ENCODE results near the gene C2CD4D. TPM values are rescaled to one million over a fixed set of nuclear protein-coding genes. Genes with fewer than 3 reads are reported as not detected.
"Not testable (repeated sequence)": the region's sequence is repeated elsewhere in the genome, so short reads cannot be mapped to it uniquely, and the experiment has no call there.

The C2CD4D gene
- total RNA-seq = 1 to 10 TPM in 2 of 4 donors, not detected in 2; 2.2 to 3.9 TPM

DNA sequence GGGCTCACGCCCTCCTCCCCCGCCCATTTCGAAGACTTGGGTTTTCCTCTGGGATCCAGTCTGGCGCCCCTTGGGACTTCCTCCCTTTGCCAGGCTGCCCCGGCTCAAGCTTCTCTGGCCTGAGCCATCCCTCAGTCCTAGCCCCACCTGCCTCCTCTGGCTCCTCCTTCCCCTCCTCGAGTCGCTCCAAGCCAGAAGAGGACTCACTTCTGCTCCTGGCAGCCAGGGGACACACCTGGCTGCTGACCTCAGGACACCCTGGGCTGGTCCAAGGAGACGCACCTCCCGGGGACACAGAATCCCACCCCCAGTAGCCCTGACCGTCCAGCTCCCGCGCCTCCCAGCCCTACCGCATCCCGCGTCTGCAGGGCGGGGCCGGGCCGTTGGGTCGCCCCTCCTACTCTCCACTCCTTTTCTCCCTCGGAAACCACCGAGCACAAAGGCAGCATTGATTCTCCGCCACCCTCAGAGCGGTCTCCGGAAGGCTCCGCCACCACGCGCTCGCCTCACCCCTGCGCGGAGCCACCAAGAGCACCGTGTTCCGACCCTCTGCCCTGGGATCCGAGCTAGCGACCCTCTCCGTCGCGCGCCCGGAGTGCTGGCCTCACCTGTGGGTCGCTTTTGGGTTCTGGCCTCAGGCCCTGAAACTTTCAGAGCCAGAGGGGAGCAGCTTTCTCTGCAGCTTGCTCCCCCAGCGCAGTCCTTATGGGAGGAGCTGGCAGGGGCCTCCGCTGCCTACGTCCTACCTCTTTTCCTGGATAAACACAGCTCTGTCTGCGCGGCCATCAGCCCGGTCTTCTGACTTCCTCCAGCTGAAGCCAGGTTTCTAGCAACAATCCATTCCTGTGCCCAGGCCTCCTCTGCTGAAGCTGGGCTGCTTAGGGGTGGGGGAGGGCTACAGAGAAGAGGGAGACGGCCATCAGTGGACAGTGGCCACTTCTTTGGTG lies at the start of gene C2CD4D:
Gene C2CD4D, minus strand, starts transcription at position 364 of the 947 bp plus-strand sequence. CDS start 831 bp downstream, outside the sequence.
- H3K27ac ChIP-seq = peak within 1 kb of the TSS; percentile 62 to 87 (median 76)
- peak in 1 of 2 donors; percentile 38 for DNase-seq (ENCODE audit: low spot score in 2 of 2)

DNA sequence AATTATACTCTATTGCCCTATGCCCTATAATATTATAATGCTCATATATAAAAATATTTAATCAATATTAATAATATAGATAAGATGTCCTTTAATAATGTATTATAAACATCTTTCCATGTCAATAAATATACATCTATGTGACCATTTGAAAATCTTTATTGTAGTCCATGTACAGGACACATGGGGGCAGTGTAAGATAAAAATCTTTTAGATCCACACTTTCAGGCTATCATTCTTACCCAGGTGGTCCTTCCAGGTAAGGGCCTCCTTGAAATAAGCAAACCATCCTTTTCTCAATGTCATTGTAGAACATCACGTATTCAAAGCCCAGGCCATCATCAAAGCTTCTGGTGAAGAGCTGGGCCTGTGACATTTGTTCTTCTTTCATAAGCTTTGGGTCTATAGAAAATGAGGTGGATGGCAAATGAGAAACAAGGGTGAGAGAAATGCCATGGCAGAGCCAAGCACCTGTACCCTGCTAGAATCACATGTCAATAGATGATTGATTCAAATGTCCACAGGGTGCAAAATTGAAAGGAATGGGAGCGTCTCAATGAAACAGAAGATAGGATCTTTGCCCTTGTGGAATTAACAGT lies 49.5 kb upstream of the C2CD4D start:
- peaks cover 0 to 84% (median 2%) of the 10 kb centered on the region in 3 donors for H3K36me3 ChIP-seq
- no peaks in the 10 kb centered on the region for H3K9me3 ChIP-seq
- H3K27ac ChIP-seq = no peak overlapping the region
- no peaks in the 10 kb centered on the region for H3K27me3 ChIP-seq
- no peak for DNase-seq (ENCODE audit: low spot score in 2 of 2)
- H3K4me1 ChIP-seq = no peaks in the 10 kb centered on the region
- H3K4me3 ChIP-seq = no peak overlapping the region
- WGBS, 2 donors = 87 to 97% methylated on average over 2 of the region's 2 CpGs
- TF ChIP-seq POLR2A (IDR thresholded peaks at IDR 0.05) (no peak), EP300 (IDR thresholded peaks at IDR 0.05) (no peak)
- TF ChIP-seq, protein P1, sequence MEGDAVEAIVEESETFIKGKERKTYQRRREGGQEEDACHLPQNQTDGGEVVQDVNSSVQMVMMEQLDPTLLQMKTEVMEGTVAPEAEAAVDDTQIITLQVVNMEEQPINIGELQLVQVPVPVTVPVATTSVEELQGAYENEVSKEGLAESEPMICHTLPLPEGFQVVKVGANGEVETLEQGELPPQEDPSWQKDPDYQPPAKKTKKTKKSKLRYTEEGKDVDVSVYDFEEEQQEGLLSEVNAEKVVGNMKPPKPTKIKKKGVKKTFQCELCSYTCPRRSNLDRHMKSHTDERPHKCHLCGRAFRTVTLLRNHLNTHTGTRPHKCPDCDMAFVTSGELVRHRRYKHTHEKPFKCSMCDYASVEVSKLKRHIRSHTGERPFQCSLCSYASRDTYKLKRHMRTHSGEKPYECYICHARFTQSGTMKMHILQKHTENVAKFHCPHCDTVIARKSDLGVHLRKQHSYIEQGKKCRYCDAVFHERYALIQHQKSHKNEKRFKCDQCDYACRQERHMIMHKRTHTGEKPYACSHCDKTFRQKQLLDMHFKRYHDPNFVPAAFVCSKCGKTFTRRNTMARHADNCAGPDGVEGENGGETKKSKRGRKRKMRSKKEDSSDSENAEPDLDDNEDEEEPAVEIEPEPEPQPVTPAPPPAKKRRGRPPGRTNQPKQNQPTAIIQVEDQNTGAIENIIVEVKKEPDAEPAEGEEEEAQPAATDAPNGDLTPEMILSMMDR (IDR thresholded peaks at IDR 0.05) = peak in 3 of 5 experiments; percentile 8 to 35 (median 26)

More for the DNA sequence above, at the start of gene C2CD4D:
- TF ChIP-seq, protein P1 (IDR thresholded peaks at IDR 0.05) = peak in 1 of 5 experiments; percentile 9
- peak in 1 of 2 donors; percentile 83 for TF ChIP-seq EP300 (IDR thresholded peaks at IDR 0.05)
- TF ChIP-seq POLR2A (IDR thresholded peaks at IDR 0.05) = peak in 1 of 2 donors; percentile 56
- peaks cover 0 to 29% of the 10 kb centered on the region in 2 donors for H3K27me3 ChIP-seq
- 5 to 11% methylated on average over 39 of the region's 47 CpGs for WGBS, 2 donors
- H3K9me3 ChIP-seq = no peaks in the 10 kb centered on the region
- peaks cover 0 to 33% (median 9%) of the 10 kb centered on the region in 4 donors for H3K4me1 ChIP-seq
- no peaks in the 10 kb centered on the region for H3K36me3 ChIP-seq
- peak within 1 kb of the TSS; percentile 28 to 59 (median 40) for H3K4me3 ChIP-seq

- Histone ChIP-seq H3K36me3 (peaks cover 0 to 66% (median 0%) of the 10 kb centered on the region in 3 donors), H3K4me3 (no peak overlapping the region), H3K9me3 (no peaks in the 10 kb centered on the region), H3K27ac (no peak overlapping the region), H3K27me3 (no peaks in the 10 kb centered on the region), H3K4me1 (no peaks in the 10 kb centered on the region)
- WGBS, 2 donors = 78 to 92% methylated on average over 1 of the region's 1 CpG
- TF ChIP-seq EP300 (IDR thresholded peaks at IDR 0.05) (no peak), POLR2A (IDR thresholded peaks at IDR 0.05) (no peak)
- TF ChIP-seq, protein P1 (IDR thresholded peaks at IDR 0.05) = no peak
- DNase-seq (ENCODE audit: low spot score in 2 of 2) = no peak
Measured at GRCh38 chr1:151887028-151887427, 47.4 kb upstream of the C2CD4D start.

- DNase-seq (ENCODE audit: low spot score in 2 of 2) = no peak
- TF ChIP-seq, protein P1 (IDR thresholded peaks at IDR 0.05) = no peak
- no peak for TF ChIP-seq EP300 (IDR thresholded peaks at IDR 0.05)
- TF ChIP-seq POLR2A (IDR thresholded peaks at IDR 0.05) = no peak
- Histone ChIP-seq H3K27me3 (no peaks in the 10 kb centered on the region), H3K36me3 (peaks cover 0 to 51% (median 0%) of the 10 kb centered on the region in 3 donors), H3K4me3 (no peak overlapping the region), H3K9me3 (no peaks in the 10 kb centered on the region), H3K4me1 (no peaks in the 10 kb centered on the region), H3K27ac (no peak overlapping the region)
- WGBS, 2 donors = 80 to 88% methylated on average over 1 of the region's 1 CpG
Measured at GRCh38 chr1:151885479-151885878, 45.9 kb upstream of the C2CD4D start.

- DNase-seq (ENCODE audit: low spot score in 2 of 2); H3K9me3 ChIP-seq; H3K4me3 ChIP-seq; H3K27me3 ChIP-seq; H3K27ac ChIP-seq; H3K4me1 ChIP-seq: not testable (repeated sequence)
- 96 to 98% methylated on average over 5 of the region's 5 CpGs for WGBS, 2 donors
- H3K36me3 ChIP-seq = peaks cover 0 to 50% (median 0%) of the 10 kb centered on the region in 3 donors
Measured at GRCh38 chr1:151884879-151885278, 45.3 kb upstream of the C2CD4D start.

- not testable (repeated sequence) for H3K9me3 ChIP-seq; H3K27me3 ChIP-seq; H3K4me1 ChIP-seq; H3K27ac ChIP-seq; H3K4me3 ChIP-seq; DNase-seq (ENCODE audit: low spot score in 2 of 2)
- WGBS, 2 donors = 92 to 97% methylated on average over 3 of the region's 3 CpGs
- peaks cover 0 to 49% (median 0%) of the 10 kb centered on the region in 3 donors for H3K36me3 ChIP-seq
Measured at GRCh38 chr1:151884445-151884844, 44.8 kb upstream of the C2CD4D start.

DNA sequence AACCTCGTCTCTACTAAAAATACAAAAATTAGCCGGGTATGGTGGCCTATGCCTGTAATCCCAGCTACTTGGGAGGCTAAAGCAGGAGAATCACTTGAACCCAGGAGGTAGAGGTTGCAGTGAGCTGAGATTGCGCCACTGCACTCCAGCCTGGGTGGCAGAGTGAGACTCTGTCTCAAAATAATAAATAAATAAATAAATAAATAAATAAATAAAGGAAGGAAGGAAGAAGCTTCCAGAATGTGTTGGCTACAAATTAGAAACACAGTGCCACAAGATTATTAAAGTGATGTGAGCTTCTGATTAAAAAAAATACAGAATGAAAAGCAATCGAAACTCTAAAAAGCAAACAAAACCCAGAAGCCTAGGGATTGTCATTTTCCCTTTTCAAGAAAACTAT lies 44.3 kb upstream of the C2CD4D start:
- 94 to 97% methylated on average over 4 of the region's 4 CpGs for WGBS, 2 donors
- not testable (repeated sequence) for DNase-seq (ENCODE audit: low spot score in 2 of 2); H3K27ac ChIP-seq

GRCh38 chr1:151882918-151883317 lies 43.3 kb upstream of the C2CD4D start:
- not testable (repeated sequence) for H3K4me3 ChIP-seq; H3K4me1 ChIP-seq; H3K27ac ChIP-seq; DNase-seq (ENCODE audit: low spot score in 2 of 2); H3K9me3 ChIP-seq; H3K27me3 ChIP-seq
- H3K36me3 ChIP-seq = peaks cover 0 to 39% (median 0%) of the 10 kb centered on the region in 3 donors
- 87 to 90% methylated on average over 5 of the region's 5 CpGs for WGBS, 2 donors

More for the DNA sequence above, 44.3 kb upstream of the C2CD4D start:
- H3K36me3 ChIP-seq = peaks cover 0 to 44% (median 0%) of the 10 kb centered on the region in 3 donors
- H3K27me3 ChIP-seq, H3K9me3 ChIP-seq, H3K4me3 ChIP-seq, H3K4me1 ChIP-seq: not testable (repeated sequence)

Measured in tibial nerve (tissue), 4 donors.